Measurements from ENCODE around the gene SH3RF3. TPM values are rescaled to one million over a fixed set of nuclear protein-coding genes. Genes with fewer than 3 reads are reported as not detected.

The SH3RF3 gene
- total RNA-seq, 4 donors from 2014 or later = 5.3 to 10.0 (median 8.0) TPM

DNA sequence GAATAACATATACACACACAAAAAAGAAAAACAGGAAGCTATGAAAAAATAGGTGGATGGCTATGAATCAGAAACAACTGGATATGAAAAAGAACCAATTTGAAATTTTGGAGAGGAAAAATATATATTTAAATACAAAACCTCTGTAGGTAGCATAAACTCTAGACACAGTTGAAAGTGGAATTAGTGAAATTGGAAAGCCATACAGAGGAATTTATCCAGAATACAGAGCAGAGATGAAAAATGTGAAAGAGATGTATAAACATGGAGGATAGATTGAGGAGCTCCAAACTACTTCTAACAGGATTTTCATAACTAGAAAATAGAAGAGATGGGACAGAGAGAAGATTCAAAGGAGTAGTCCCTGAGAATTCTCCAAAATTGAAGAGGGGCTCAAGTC, 315.9 kb downstream of the SH3RF3 start:
- TF ChIP-seq, protein P1, sequence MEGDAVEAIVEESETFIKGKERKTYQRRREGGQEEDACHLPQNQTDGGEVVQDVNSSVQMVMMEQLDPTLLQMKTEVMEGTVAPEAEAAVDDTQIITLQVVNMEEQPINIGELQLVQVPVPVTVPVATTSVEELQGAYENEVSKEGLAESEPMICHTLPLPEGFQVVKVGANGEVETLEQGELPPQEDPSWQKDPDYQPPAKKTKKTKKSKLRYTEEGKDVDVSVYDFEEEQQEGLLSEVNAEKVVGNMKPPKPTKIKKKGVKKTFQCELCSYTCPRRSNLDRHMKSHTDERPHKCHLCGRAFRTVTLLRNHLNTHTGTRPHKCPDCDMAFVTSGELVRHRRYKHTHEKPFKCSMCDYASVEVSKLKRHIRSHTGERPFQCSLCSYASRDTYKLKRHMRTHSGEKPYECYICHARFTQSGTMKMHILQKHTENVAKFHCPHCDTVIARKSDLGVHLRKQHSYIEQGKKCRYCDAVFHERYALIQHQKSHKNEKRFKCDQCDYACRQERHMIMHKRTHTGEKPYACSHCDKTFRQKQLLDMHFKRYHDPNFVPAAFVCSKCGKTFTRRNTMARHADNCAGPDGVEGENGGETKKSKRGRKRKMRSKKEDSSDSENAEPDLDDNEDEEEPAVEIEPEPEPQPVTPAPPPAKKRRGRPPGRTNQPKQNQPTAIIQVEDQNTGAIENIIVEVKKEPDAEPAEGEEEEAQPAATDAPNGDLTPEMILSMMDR (IDR thresholded peaks at IDR 0.05; ENCODE audit: low read depth) = no peak

DNA sequence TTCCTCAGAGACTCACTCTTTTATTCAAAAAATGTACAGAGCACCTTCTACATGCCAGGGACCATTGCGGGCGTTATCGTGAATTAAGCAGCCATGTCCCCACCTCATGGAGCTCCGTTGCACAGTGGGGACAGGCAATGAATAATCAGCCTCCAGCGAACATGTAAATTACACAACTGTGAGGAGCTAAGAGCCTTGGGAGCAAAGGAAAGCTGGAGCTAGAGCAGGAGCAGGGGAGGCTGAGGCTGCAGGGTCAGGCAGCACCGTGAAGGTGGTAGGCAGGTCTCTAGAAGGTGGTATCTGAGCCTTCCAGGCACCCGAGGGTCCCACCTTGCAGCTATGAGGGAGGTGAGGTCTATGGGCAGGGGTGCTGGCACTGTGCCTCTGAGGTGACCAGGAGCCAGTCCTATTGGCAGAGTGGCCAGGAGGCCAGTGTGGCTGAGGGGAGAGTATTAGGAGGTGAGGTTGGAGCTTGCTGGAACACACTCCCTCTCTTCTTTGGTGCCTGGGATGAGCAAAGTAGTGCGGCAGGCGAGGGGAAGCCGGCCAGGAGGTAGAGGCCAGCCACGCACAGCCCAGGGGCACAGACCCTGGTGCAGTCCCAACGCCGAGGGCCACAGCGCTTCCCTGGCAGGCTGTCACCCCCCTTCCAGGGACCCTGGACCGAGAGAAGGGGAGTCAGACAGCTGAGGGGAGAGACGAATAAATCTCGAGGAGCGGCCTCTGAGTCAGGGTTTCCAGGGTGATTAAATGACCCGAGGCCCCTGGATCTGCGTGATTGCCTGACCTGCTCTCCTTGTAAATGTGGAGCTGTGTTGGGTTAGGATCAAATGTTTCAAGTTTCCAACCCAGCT, 317.5 kb downstream of the SH3RF3 start:
- TF ChIP-seq, protein P1 (IDR thresholded peaks at IDR 0.05; ENCODE audit: low read depth) = no peak

DNA sequence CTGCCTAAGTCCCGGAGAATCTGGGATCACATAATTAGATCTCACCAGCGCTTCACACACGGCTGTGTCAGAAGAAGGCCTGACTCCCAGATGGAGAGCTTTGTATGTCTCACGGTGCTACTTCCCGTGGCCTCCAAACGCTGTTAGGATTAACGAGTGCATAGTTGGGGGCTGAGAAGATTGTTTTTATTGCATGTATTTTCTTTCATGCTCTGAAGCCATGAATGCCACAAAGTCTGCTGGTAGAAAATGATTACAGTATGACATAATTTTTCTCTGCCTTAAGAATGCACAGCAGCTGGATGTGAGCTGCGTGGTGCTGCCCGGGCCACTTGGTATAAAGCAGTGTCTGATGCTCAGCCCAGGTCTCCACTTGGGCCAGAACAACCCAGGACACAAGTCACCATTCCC, 318.3 kb downstream of the SH3RF3 start:
- TF ChIP-seq, protein P1 (IDR thresholded peaks at IDR 0.05; ENCODE audit: low read depth) = no peak

DNA sequence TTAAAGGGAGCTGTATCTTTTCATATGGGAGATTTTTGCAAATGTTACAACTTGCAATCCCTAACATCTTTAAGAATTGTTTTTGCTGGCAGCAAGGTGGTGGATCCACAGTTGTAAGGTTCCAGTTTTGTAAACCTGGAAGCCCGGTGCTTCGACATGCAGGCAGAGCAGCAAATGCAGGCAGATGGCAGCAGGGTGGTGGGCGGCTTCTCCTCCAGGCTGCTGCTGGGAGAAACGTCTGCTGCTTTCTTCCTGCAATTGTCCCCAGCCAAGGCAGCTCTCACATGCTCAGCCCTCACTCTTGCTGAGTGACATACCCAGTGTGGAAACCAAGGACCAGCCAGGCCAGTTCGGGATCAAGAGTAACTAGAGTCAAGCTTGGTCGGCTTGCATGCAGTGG, 318.8 kb downstream of the SH3RF3 start:
- TF ChIP-seq, protein P1 (IDR thresholded peaks at IDR 0.05; ENCODE audit: low read depth) = no peak

DNA sequence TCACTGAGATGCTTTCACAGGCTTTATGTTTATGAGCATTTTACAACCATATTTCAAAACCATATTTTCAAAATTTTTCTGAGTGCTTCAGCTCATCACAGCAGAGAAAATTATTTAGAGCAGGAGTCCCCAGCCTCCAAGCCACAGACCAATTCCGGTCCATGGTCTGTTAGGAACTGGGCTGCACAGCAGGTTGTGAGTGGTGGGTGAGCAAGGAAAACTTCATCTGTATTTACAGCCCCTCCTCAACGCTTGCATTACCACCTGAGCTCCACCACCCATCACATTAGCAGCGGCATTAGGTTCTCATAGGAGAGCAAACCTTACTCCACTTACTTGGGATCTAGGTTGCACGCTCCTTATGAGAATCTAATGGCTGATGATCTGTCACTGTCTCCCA, 319.2 kb downstream of the SH3RF3 start:
- TF ChIP-seq, protein P1 (IDR thresholded peaks at IDR 0.05; ENCODE audit: low read depth) = no peak

DNA sequence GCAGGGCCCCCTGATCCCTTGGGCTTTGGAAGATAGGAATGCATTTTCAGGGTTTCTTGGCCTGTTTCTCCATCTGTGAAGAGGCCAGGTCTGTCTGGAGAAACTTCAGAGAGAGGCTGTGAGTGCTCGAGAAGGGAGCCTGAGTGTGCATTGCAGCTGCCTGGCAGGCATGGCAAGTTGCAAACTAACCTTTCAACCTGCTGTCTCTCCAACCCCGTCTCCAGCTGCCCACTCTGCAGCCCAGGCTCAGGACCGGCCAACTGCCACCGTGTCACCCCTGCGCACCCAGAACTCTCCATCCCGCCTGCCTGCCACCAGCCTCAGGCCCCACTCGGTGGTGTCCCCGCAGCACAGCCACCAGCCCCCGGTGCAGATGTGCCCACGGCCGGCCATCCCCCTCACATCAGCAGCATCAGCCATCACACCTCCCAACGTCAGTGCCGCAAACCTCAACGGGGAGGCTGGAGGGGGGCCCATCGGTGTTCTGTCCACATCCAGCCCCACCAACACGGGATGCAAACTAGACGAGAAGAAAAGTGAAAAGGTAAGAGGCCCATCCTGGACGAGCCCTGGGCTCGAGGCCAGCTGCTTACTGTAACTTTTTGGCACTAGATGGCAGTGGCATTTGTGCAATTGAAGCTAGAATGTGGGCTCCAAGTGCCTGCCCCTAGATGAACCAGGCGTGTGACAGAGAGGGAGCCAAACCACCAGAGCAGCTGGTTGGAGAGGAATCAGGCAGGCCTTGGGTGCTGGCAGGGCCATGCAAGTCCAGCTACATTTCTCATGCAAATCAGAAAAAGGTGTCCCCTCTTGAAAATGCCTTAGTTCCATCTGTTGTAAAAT, 320.2 kb downstream of the SH3RF3 start:
- TF ChIP-seq, protein P1 (IDR thresholded peaks at IDR 0.05; ENCODE audit: low read depth) = no peak
